CD4-positive, alpha-beta T cell (primary cell): ENCODE data around the gene ACVR1. TPM values are rescaled to one million over a fixed set of nuclear protein-coding genes. Genes with fewer than 3 reads are reported as not detected.

Experiments used
- ATAC-seq: fragments of 200-7000 bp; cut with Tn5 transposase; one replicate; pipeline ENCODE4 v1.10.0; 2022; ENCODE audit warnings: mild to moderate bottlenecking; ENCODE audit not compliant: poor library complexity
- CTCF ChIA-PET: fragments of 350-600 bp; sonication (Branson Sonifier 250); formaldehyde crosslinking; loops from one replicate; lab custom pipeline; 2021; ENCODE audit warnings: antibody characterized with exemption, inconsistent platforms; lab: Charles Lee
- POLR2A ChIA-PET: fragments of 350-600 bp; sonication (Branson Sonifier 250); formaldehyde crosslinking; loops from one replicate; lab custom pipeline; 2021; ENCODE audit warnings: antibody characterized with exemption, inconsistent platforms; lab: Charles Lee
- DNase-seq, 14 experiments: peaks; one replicate each; pipeline ENCODE4 v3.0.0-alpha.2; 2013 to 2020; ENCODE audit warnings: mixed read lengths in 2 of 14
- H3K27ac ChIP-seq, 2 donors: one replicate each; pipeline versions ENCODE4 v1.5.1 to v1.7.0; 2013; ENCODE audit warnings: low read length in 2 of 2, low read depth in 1 of 2, mild to moderate bottlenecking in 1 of 2
- H3K27me3 ChIP-seq, 2 experiments: 1 replicate in 1 of 2; 2 replicates in 1 of 2; pipeline versions ENCODE4 v1.6.1 to v1.7.0; 2013; ENCODE audit warnings: low read length in 2 of 2, control low read depth in 1 of 2, mild to moderate bottlenecking in 1 of 2, moderate library complexity in 1 of 2; ENCODE audit not compliant: insufficient read depth in 2 of 2, control insufficient read depth in 1 of 2
- H3K36me3 ChIP-seq: one replicate; pipeline ENCODE4 v1.6.1; 2013; ENCODE audit warnings: low read length, control low read depth; ENCODE audit not compliant: insufficient read depth
- H3K4me1 ChIP-seq: one replicate; pipeline ENCODE4 v1.6.1; 2013; ENCODE audit warnings: low read length, control low read depth; ENCODE audit not compliant: insufficient read depth
- H3K4me3 ChIP-seq: one replicate; pipeline ENCODE4 v1.5.1; 2013; ENCODE audit warnings: mild to moderate bottlenecking, low read length, moderate library complexity
- H3K9me3 ChIP-seq, 2 experiments: 1 replicate in 1 of 2; 2 replicates in 1 of 2; pipeline versions ENCODE4 v1.6.1 to v1.7.0; 2013; ENCODE audit warnings: low read length in 2 of 2, mild to moderate bottlenecking in 2 of 2, control low read depth in 1 of 2, moderate library complexity in 1 of 2; ENCODE audit not compliant: control insufficient read depth in 1 of 2, insufficient read depth in 1 of 2
- H3K27ac Mint-ChIP-seq: one replicate; pipeline ENCODE4 v1.8.0; 2020; ENCODE audit warnings: mixed read lengths
- H3K27me3 Mint-ChIP-seq: one replicate; pipeline ENCODE4 v1.8.0; 2021; ENCODE audit warnings: mixed read lengths
- H3K36me3 Mint-ChIP-seq: one replicate; pipeline ENCODE4 v1.8.0; 2021; ENCODE audit warnings: low read depth, mixed read lengths
- H3K4me1 Mint-ChIP-seq: one replicate; pipeline ENCODE4 v1.8.0; 2021; ENCODE audit warnings: low read depth, mixed read lengths
- H3K4me3 Mint-ChIP-seq: one replicate; pipeline ENCODE4 v1.8.0; 2020; ENCODE audit warnings: mild to moderate bottlenecking, mixed read lengths
- H3K9me3 Mint-ChIP-seq: one replicate; pipeline ENCODE4 v1.8.0; 2020; ENCODE audit warnings: mixed read lengths
- CTCF ChIP-seq: fragments of 200-600 bp; IDR thresholded peaks from one replicate; pipeline ENCODE4 v1.8.0; 2022; ENCODE audit warnings: antibody characterized with exemption, mild to moderate bottlenecking
- intact Hi-C, 2 experiments: fragments of 100-400 bp; cut with DNase I in 1 of 2; cut with micrococcal nuclease in 1 of 2; formaldehyde crosslinking; loops; one replicate each; pipeline versions ENCODE4 v1.15.1 to v1.9.0; 2023 to 2025; cut with DNase I, micrococcal nuclease
- total RNA-seq, 174 experiments: library from RNA in 2 of 174; stranded (reverse) in 2 of 174; gene quantifications; one replicate each; pipeline ENCODE4 v1.2.3 and lab custom pipeline; 2021 to 2026

ACVR1 gene
- total RNA-seq, 2 experiments from 2014 or later = 14.3 to 16.7 TPM

DNA sequence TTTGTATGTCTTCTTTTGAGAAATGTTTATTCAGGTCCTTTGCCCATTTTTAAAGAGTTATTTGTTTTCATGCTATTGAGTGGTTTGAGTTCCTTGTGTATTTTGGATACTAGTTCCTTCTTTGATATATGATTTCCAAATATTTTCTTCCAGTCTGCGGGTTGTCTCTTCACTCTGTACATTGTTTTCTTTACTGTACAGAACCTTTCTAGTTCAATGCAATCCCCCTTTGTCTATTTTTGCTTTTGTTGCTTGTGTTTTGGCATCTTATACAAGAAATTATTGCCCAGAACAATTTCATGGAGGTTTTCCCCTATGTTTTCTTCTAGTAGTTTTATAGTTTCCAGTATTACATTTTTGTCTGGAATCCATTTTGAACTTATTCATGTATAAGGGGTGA is 185.0 kb downstream of the ACVR1 start:
- intact Hi-C loops = no loop called here
- H3K27me3 Mint-ChIP-seq = no peaks in the 10 kb centered on the region

More for the DNA sequence above, 185.0 kb downstream of the ACVR1 start:
- Mint-ChIP-seq H3K27ac (no peak overlapping the region), H3K4me1 (no peaks in the 10 kb centered on the region), H3K9me3 (no peaks in the 10 kb centered on the region), H3K36me3 (no peaks in the 10 kb centered on the region), H3K4me3 (no peak overlapping the region)
- ChIA-PET POLR2A (no interaction called here), CTCF (no interaction called here)
- no peak overlapping the region for H3K27ac ChIP-seq
- no peak for ATAC-seq
- no peak overlapping the region for H3K4me3 ChIP-seq
- TF ChIP-seq CTCF = no peak
- H3K27me3 ChIP-seq = no peaks in the 10 kb centered on the region
- H3K9me3 ChIP-seq = no peaks in the 10 kb centered on the region
- no peak for DNase-seq
- no peaks in the 10 kb centered on the region for H3K36me3 ChIP-seq
- no peaks in the 10 kb centered on the region for H3K4me1 ChIP-seq

Other genes with a start within 250 kb of the ACVR1 start
- gene ACVR1C, start 247.5 kb downstream of the ACVR1 start, total RNA-seq = 1 to 10 TPM; 5.2 to 6.2 TPM
- not detected for gene UPP2, start 225.5 kb upstream of the ACVR1 start, total RNA-seq